Endothelial cell of umbilical vein (primary cell): ENCODE data around the gene HYDIN. TPM values are rescaled to one million over a fixed set of nuclear protein-coding genes. Genes with fewer than 3 reads are reported as not detected.

Source experiments
- BruUV-seq: library from RNA; stranded (reverse); fragments of 400-500 nt; replicated peaks from 2 replicates; lab custom pipeline; 2021; lab: Mats Ljungman, UMichigan
- CTCF ChIA-PET: fragments of 300-600, 350-600 bp; sonication (Branson Sonifier 250); formaldehyde crosslinking; loops from one replicate; lab custom pipeline; 2021; ENCODE audit warnings: antibody characterized with exemption, inconsistent platforms; lab: Charles Lee
- POLR2A ChIA-PET: fragments of 300-600, 350-600 bp; sonication (Branson Sonifier 250); formaldehyde crosslinking; loops from one replicate; lab custom pipeline; 2021; ENCODE audit warnings: antibody characterized with exemption, inconsistent platforms; lab: Charles Lee
- DNase-seq: peaks from one replicate; pipeline ENCODE4 v3.0.0-alpha.2; 2011; ENCODE audit warnings: low read depth, low spot score
- FAIRE-seq: peaks from 2 replicates; lab custom pipeline; 2011; peaks lifted over from hg19 to GRCh38; lab: Jason Lieb, UNC
- H2AFZ ChIP-seq: 2 replicates; pipeline ENCODE4 v1.6.0; 2012; ENCODE audit warnings: low read depth, low read length, control low read depth, inconsistent platforms
- H3K27ac ChIP-seq: 2 replicates; pipeline ENCODE4 v1.5.1; 2011; ENCODE audit warnings: low read depth, mild to moderate bottlenecking, control low read depth, low read length, moderate library complexity; ENCODE audit not compliant: insufficient read depth
- H3K27me3 ChIP-seq, 2 experiments: 2 replicates each; pipeline versions ENCODE4 v1.6.0 to v1.6.1; 2011; ENCODE audit warnings: low read length in 2 of 2, mixed read lengths in 1 of 2; ENCODE audit not compliant: control insufficient read depth in 2 of 2, insufficient read depth in 2 of 2
- H3K36me3 ChIP-seq, 2 experiments: 2 replicates in 1 of 2; 3 replicates in 1 of 2; pipeline ENCODE4 v1.5.1; 2011; ENCODE audit warnings: low read length in 2 of 2, mild to moderate bottlenecking in 1 of 2, moderate library complexity in 1 of 2; ENCODE audit not compliant: control insufficient read depth in 2 of 2, insufficient read depth in 2 of 2; ENCODE audit errors: extremely low read depth in 1 of 2
- H3K4me1 ChIP-seq: 3 replicates; pipeline ENCODE4 v1.5.1; 2011; ENCODE audit warnings: mild to moderate bottlenecking, low read length; ENCODE audit not compliant: control insufficient read depth, insufficient read depth; ENCODE audit errors: extremely low read depth
- H3K4me2 ChIP-seq: 2 replicates; pipeline ENCODE4 v1.6.1; 2011; ENCODE audit warnings: low read length, control low read depth, mixed read lengths; ENCODE audit not compliant: insufficient read depth
- H3K4me3 ChIP-seq, 3 experiments: fragments of 200-600 bp in 1 of 3; sonication (generic), shearing (Covaris generic) in 1 of 3; replicated peaks in 1 of 3; 2 replicates each; pipeline ENCODE4 v1.5.1; 2011 to 2016; ENCODE audit warnings: control low read depth in 3 of 3, low read length in 3 of 3, mild to moderate bottlenecking in 2 of 3, inconsistent platforms in 1 of 3, low read depth in 1 of 3, moderate library complexity in 1 of 3; ENCODE audit not compliant: insufficient read depth in 1 of 3
- H3K79me2 ChIP-seq: 2 replicates; pipeline ENCODE4 v1.6.0; 2012; ENCODE audit warnings: low read length, inconsistent platforms; ENCODE audit not compliant: control insufficient read depth, insufficient read depth
- H3K9ac ChIP-seq: replicated peaks from 2 replicates; pipeline ENCODE3; 2011; ENCODE audit warnings: low read length, control low read depth; ENCODE audit not compliant: insufficient read depth; ENCODE audit errors: extremely low read depth
- H3K9me1 ChIP-seq: replicated peaks from 3 replicates; pipeline ENCODE4 v1.6.0; 2011; ENCODE audit warnings: mild to moderate bottlenecking, low read length; ENCODE audit not compliant: control insufficient read depth, insufficient read depth; ENCODE audit errors: extremely low read depth
- H3K9me3 ChIP-seq: replicated peaks from 2 replicates; pipeline ENCODE4 v1.5.1; 2012; ENCODE audit warnings: low read length, inconsistent platforms; ENCODE audit not compliant: control insufficient read depth, insufficient read depth
- H4K20me1 ChIP-seq: replicated peaks from 2 replicates; pipeline ENCODE3; 2011; ENCODE audit warnings: mild to moderate bottlenecking, low read length; ENCODE audit not compliant: control insufficient read depth, insufficient read depth; ENCODE audit errors: extremely low read depth
- EZH2 ChIP-seq: IDR thresholded peaks from 2 replicates; pipeline ENCODE4 v1.6.1; 2012; ENCODE audit warnings: borderline replicate concordance, low read depth, mild to moderate bottlenecking, moderate library complexity, low read length, inconsistent platforms; ENCODE audit not compliant: severe bottlenecking
- FOS ChIP-seq: IDR thresholded peaks from 2 replicates; pipeline ENCODE4 v1.6.1; 2011; ENCODE audit warnings: mild to moderate bottlenecking, low read length, moderate library complexity, borderline replicate concordance; ENCODE audit not compliant: insufficient read depth
- GATA2 ChIP-seq: IDR thresholded peaks from 2 replicates; pipeline ENCODE4 v1.7.0; 2011; ENCODE audit warnings: low read depth, mild to moderate bottlenecking, moderate library complexity, mixed read lengths, low read length; ENCODE audit not compliant: insufficient read length, insufficient read depth
- JUN ChIP-seq: IDR thresholded peaks from 2 replicates; pipeline ENCODE4 v1.6.1; 2011; ENCODE audit warnings: borderline replicate concordance, low read depth; ENCODE audit not compliant: insufficient read length, insufficient read depth
- MYC ChIP-seq: IDR thresholded peaks from one replicate; pipeline ENCODE4 v1.6.1; 2011; ENCODE audit warnings: mild to moderate bottlenecking, low read depth, low read length
- POLR2A ChIP-seq: IDR thresholded peaks from 2 replicates; pipeline ENCODE4 v1.6.1; 2012; ENCODE audit warnings: low read depth, mild to moderate bottlenecking, control low read depth, low read length
- POLR2AphosphoS5 ChIP-seq: IDR thresholded peaks from 2 replicates; pipeline ENCODE4 v1.6.1; 2012; ENCODE audit warnings: low read depth, mild to moderate bottlenecking, control low read depth, low read length, moderate library complexity; ENCODE audit not compliant: insufficient read depth
- dilution Hi-C: fragments of 300-500 bp; cut with MboI; formaldehyde crosslinking; loops from one replicate; pipeline ENCODE4 v1.15.0; 2019; ENCODE audit warnings: low sequenced_read_pairs; ENCODE audit not compliant: extremely low pct_ligation_motif_present
- intact Hi-C: fragments of 100-400 bp; cut with micrococcal nuclease; formaldehyde crosslinking; loops from one replicate; pipeline ENCODE4 v1.10.0; 2022
- polyA plus RNA-seq, 4 experiments: library from polyadenylated mRNA; depleted of rRNA in 3 of 4; stranded (reverse) in 3 of 4; unstranded in 1 of 4; fragments of >200 nt; gene quantifications; 2 replicates each; pipeline versions ENCODE4 v1.2.1 to v1.2.3, GENCODE V29; 2011 to 2012; ENCODE audit warnings: missing spikeins in 1 of 4
- total RNA-seq: library from RNA; stranded (reverse); gene quantifications from 2 replicates; pipeline ENCODE4 v1.2.3, GENCODE V29; 2021
- TF ChIP-seq, protein P1 (sequence below): IDR thresholded peaks from 2 replicates; pipeline ENCODE4 v1.6.1; 2011; ENCODE audit not compliant: insufficient read depth, insufficient read length
- TF ChIP-seq, protein P2 (sequence below), 2 donors: IDR thresholded peaks; 1 replicate in 1 of 2; 2 replicates in 1 of 2; pipeline ENCODE4 v1.5.1; 2011; ENCODE audit warnings: low read length in 2 of 2, mild to moderate bottlenecking in 2 of 2, moderate library complexity in 2 of 2, control low read depth in 1 of 2, inconsistent platforms in 1 of 2, low read depth in 1 of 2; ENCODE audit not compliant: insufficient read depth in 1 of 2; ENCODE audit errors: extremely low read depth in 1 of 2

The HYDIN gene
- total and polyA plus RNA-seq, 2 donors (not counting 3 experiments of a cell fraction or from before 2014, with no cell fraction given): not detected

DNA sequence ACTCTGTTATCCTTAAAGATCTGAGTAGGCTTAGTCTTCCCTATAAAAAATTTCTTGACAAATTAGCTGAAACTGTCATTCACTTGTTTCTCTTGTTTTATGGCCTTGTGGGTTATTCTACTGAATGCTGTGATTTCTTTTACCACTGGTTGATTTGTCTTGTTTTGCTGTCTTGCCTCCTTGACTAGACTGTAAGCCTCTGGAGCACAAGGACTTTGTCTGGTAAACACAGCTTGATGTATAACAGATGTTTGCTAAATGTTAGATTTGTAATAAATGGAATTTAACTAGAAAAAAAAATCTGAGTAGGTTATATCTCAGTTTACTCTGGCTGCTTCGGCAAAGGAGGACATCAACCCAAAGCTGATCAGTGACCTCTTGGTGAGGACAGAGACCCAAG is 451.2 kb downstream of the HYDIN start:
- H3K4me2 ChIP-seq: no peak overlapping the region
- no peak overlapping the region for H3K9ac ChIP-seq
- FAIRE-seq (no peak), DNase-seq (no peak)
- peaks cover 5 to 44% of the 10 kb centered on the region in 2 experiments for H3K36me3 ChIP-seq
- H3K4me1 ChIP-seq: no peaks in the 10 kb centered on the region
- no peaks in the 10 kb centered on the region for H3K9me3 ChIP-seq
- H2AFZ ChIP-seq: no peak overlapping the region
- POLR2A ChIA-PET: no interaction called here
- BruUV-seq: no TSS peak
- TF ChIP-seq POLR2AphosphoS5 (no peak), GATA2 (no peak), FOS (no peak), POLR2A (no peak), EZH2 (no peak), MYC (no peak), JUN (no peak)
- TF ChIP-seq, protein P1, sequence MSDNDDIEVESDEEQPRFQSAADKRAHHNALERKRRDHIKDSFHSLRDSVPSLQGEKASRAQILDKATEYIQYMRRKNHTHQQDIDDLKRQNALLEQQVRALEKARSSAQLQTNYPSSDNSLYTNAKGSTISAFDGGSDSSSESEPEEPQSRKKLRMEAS: no peak
- TF ChIP-seq, protein P2, sequence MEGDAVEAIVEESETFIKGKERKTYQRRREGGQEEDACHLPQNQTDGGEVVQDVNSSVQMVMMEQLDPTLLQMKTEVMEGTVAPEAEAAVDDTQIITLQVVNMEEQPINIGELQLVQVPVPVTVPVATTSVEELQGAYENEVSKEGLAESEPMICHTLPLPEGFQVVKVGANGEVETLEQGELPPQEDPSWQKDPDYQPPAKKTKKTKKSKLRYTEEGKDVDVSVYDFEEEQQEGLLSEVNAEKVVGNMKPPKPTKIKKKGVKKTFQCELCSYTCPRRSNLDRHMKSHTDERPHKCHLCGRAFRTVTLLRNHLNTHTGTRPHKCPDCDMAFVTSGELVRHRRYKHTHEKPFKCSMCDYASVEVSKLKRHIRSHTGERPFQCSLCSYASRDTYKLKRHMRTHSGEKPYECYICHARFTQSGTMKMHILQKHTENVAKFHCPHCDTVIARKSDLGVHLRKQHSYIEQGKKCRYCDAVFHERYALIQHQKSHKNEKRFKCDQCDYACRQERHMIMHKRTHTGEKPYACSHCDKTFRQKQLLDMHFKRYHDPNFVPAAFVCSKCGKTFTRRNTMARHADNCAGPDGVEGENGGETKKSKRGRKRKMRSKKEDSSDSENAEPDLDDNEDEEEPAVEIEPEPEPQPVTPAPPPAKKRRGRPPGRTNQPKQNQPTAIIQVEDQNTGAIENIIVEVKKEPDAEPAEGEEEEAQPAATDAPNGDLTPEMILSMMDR (IDR thresholded peaks at IDR 0.05; ENCODE audit: extremely low read depth in 1 of 2, insufficient read depth in 1 of 2, low read depth in 1 of 2, low read length in 2 of 2): no peak
- no peak overlapping the region for H3K27ac ChIP-seq
- no peaks in the 10 kb centered on the region for H3K27me3 ChIP-seq
- no peaks in the 10 kb centered on the region for H3K9me1 ChIP-seq
- dilution Hi-C loops (no loop called here), intact Hi-C loops (loop anchor here (10.0 kb wide), 1 partner anchor 205 kb away; no protein-coding TSS in a partner anchor)
- H3K79me2 ChIP-seq: no peaks in the 10 kb centered on the region
- H4K20me1 ChIP-seq: no peaks in the 10 kb centered on the region
- CTCF ChIA-PET: interaction anchor here (0.9 to 1.4 kb wide), 2 partner anchors 8 to 125 kb away, joined by 3 to 5 read pairs; no protein-coding TSS in a partner anchor
- H3K4me3 ChIP-seq: no peak overlapping the region
